K562 (cell line): ENCODE measurements around the gene SHFL. TPM values are rescaled to one million over a fixed set of nuclear protein-coding genes. Genes with fewer than 3 reads are reported as not detected.
A peak's percentile ranks its signal among the peaks of the same experiment; 100 is the strongest.

Experiments
- ATAC-seq: fragments of 200-7000 bp; cut with Tn5 transposase; 3 replicates; pipeline ENCODE4 v1.9.1; 2020; ENCODE audit warnings: moderate library complexity
- BruUV-seq: library from RNA; stranded (reverse); fragments of 400-500 nt; replicated peaks from 2 replicates; lab custom pipeline; 2021; lab: Mats Ljungman, UMichigan
- CTCF ChIA-PET: fragments of 300-600 bp; formaldehyde crosslinking; extraction: SDS; loops from one replicate; lab custom pipeline; 2021; ENCODE audit warnings: low intra/inter-chr PET ratio; lab: Yijun Ruan, JAX
- POLR2A ChIA-PET: fragments of 300-600, 350-650 bp; sonication (Branson Sonifier 250); formaldehyde crosslinking; extraction: SDS; loops from one replicate; lab custom pipeline; 2021; ENCODE audit warnings: antibody characterized with exemption, inconsistent platforms; lab: Yijun Ruan, JAX
- DNase-seq, 4 experiments: peaks; one replicate each; pipeline versions ENCODE4 v3.0.0 to v3.0.0-alpha.2; 2011 to 2018; ENCODE audit warnings: low spot score in 3 of 4, mixed read lengths in 3 of 4; ENCODE audit errors: extremely low read depth in 1 of 4
- FAIRE-seq: peaks from 2 replicates; lab custom pipeline; 2011; peaks lifted over from hg19 to GRCh38; lab: Jason Lieb, UNC
- H2AFZ ChIP-seq: 2 replicates; pipeline ENCODE4 v1.6.0; 2011; ENCODE audit warnings: low read depth, low read length, control low read depth, inconsistent platforms
- H3K27ac ChIP-seq: fragments of 200-600 bp; 3 replicates; pipeline ENCODE4 v1.8.0; 2011; ENCODE audit warnings: low read depth, mild to moderate bottlenecking, control low read depth, inconsistent platforms, low read length, moderate library complexity, mixed read lengths; ENCODE audit errors: extremely low read depth
- H3K27me3 ChIP-seq, 2 experiments: fragments of 300-600 bp in 1 of 2; 2 replicates in 1 of 2; 3 replicates in 1 of 2; pipeline versions ENCODE4 v1.6.0 to v1.8.0; 2011; ENCODE audit warnings: inconsistent platforms in 2 of 2, low read length in 2 of 2, mild to moderate bottlenecking in 1 of 2, mixed read lengths in 1 of 2, moderate library complexity in 1 of 2; ENCODE audit not compliant: control insufficient read depth in 2 of 2, insufficient read depth in 2 of 2
- H3K36me3 ChIP-seq: fragments of 300-600 bp; 3 replicates; pipeline ENCODE4 v1.8.0; 2011; ENCODE audit warnings: mild to moderate bottlenecking, low read length, inconsistent platforms; ENCODE audit not compliant: control insufficient read depth, insufficient read depth
- H3K4me1 ChIP-seq, 2 experiments: fragments of 200-600 bp in 1 of 2; replicated peaks in 1 of 2; 2 replicates in 1 of 2; 3 replicates in 1 of 2; pipeline versions ENCODE4 v1.5.1 to v1.8.0; 2011; ENCODE audit warnings: inconsistent platforms in 2 of 2, low read length in 2 of 2, mild to moderate bottlenecking in 1 of 2, mixed read lengths in 1 of 2, moderate library complexity in 1 of 2; ENCODE audit not compliant: control insufficient read depth in 2 of 2, insufficient read depth in 2 of 2
- H3K4me2 ChIP-seq: 2 replicates; pipeline ENCODE4 v1.6.1; 2011; ENCODE audit warnings: low read length, control low read depth, inconsistent platforms, mixed read lengths; ENCODE audit not compliant: insufficient read depth
- H3K4me3 ChIP-seq: fragments of 200-600 bp; sonication (generic), shearing (Covaris generic); 2 replicates; pipeline ENCODE4 v1.5.1; 2016; ENCODE audit warnings: control low read depth, inconsistent platforms
- H3K79me2 ChIP-seq: fragments of 200-600 bp; 3 replicates; pipeline ENCODE4 v1.8.0; 2011; ENCODE audit warnings: low read length, inconsistent platforms; ENCODE audit not compliant: control insufficient read depth, insufficient read depth
- H3K9ac ChIP-seq, 2 experiments: 2 replicates each; pipeline versions ENCODE4 v1.6.0 to v1.6.1; 2011; ENCODE audit warnings: low read depth in 2 of 2, low read length in 2 of 2, control low read depth in 1 of 2, inconsistent platforms in 1 of 2, mild to moderate bottlenecking in 1 of 2, mixed read lengths in 1 of 2; ENCODE audit not compliant: insufficient read depth in 1 of 2
- H3K9me1 ChIP-seq: one replicate; pipeline ENCODE4 v1.6.0; 2011; ENCODE audit warnings: inconsistent platforms, mild to moderate bottlenecking, low read length, moderate library complexity; ENCODE audit not compliant: control insufficient read depth, insufficient read depth
- H3K9me3 ChIP-seq: replicated peaks from 2 replicates; pipeline ENCODE4 v1.5.1; 2011; ENCODE audit warnings: low read depth, low read length, inconsistent platforms; ENCODE audit not compliant: control insufficient read depth, insufficient read depth
- H4K20me1 ChIP-seq: replicated peaks from 2 replicates; pipeline ENCODE4 v1.6.1; 2011; ENCODE audit warnings: low read length, inconsistent platforms, mixed read lengths; ENCODE audit not compliant: control insufficient read depth, insufficient read depth
- CREM ChIP-seq: IDR thresholded peaks from 2 replicates; pipeline ENCODE4 v1.6.1; 2014; ENCODE audit warnings: antibody characterized with exemption, low read depth
- ELF4 ChIP-seq: fragments of 450-650 bp; formaldehyde crosslinking; IDR thresholded peaks from 2 replicates; pipeline ENCODE4 v1.4.0; 2022; ENCODE audit warnings: missing genetic modification characterization
- EP300 ChIP-seq: IDR thresholded peaks from 2 replicates; pipeline ENCODE4 v1.6.1; 2012; ENCODE audit warnings: low read length, improper control_type of control experiment
- ERF ChIP-seq: fragments of 450-650 bp; formaldehyde crosslinking; IDR thresholded peaks from 2 replicates; pipeline ENCODE4 v1.4.0; 2020; ENCODE audit warnings: mild to moderate bottlenecking, mixed read lengths
- FOXJ2 ChIP-seq: fragments of 200-800 bp; sonication (Bioruptor generic); IDR thresholded peaks from 2 replicates; pipeline ENCODE4 v1.6.1; 2016; ENCODE audit warnings: missing genetic modification characterization, missing compliant biosample characterization
- HDAC1 ChIP-seq, 2 experiments: fragments of 450-650 bp; IDR thresholded peaks; 2 replicates each; pipeline ENCODE4 v1.6.1; 2016 to 2017; ENCODE audit warnings: inconsistent platforms in 1 of 2, mild to moderate bottlenecking in 1 of 2, moderate library complexity in 1 of 2
- KDM1A ChIP-seq, 2 experiments: fragments of 450-650 bp; IDR thresholded peaks; 2 replicates each; pipeline ENCODE4 v1.6.1; 2016; ENCODE audit warnings: mild to moderate bottlenecking in 2 of 2
- MAFG ChIP-seq: fragments of 450-650 bp; conservative IDR thresholded peaks from 2 replicates; pipeline ENCODE4 v1.6.1; 2016; ENCODE audit warnings: missing genetic modification characterization, missing compliant biosample characterization
- NR2C1 ChIP-seq, 2 experiments: fragments of 450-650 bp; IDR thresholded peaks; 2 replicates each; pipeline ENCODE4 v1.6.1; 2017; ENCODE audit warnings: mild to moderate bottlenecking in 2 of 2, antibody characterized with exemption in 1 of 2, inconsistent platforms in 1 of 2, missing compliant biosample characterization in 1 of 2, missing genetic modification characterization in 1 of 2
- OTX1 ChIP-seq: fragments of 450-650 bp; formaldehyde crosslinking; IDR thresholded peaks from 2 replicates; pipeline ENCODE4 v1.4.0; 2022; ENCODE audit warnings: mild to moderate bottlenecking
- PHTF2 ChIP-seq: fragments of 250-450 bp; sonication (Bioruptor Pico); IDR thresholded peaks from 2 replicates; pipeline ENCODE4 v1.5.0; 2021; ENCODE audit warnings: mild to moderate bottlenecking
- RCOR1 ChIP-seq, 2 experiments: IDR thresholded peaks; 2 replicates each; pipeline ENCODE4 v1.6.1; 2012; ENCODE audit warnings: low read depth in 2 of 2, low read length in 2 of 2, borderline replicate concordance in 1 of 2, improper control_type of control experiment in 1 of 2
- ZFX ChIP-seq: sonication (generic); formaldehyde crosslinking; IDR thresholded peaks from 2 replicates; pipeline ENCODE4 v1.8.0; 2022; ENCODE audit warnings: mild to moderate bottlenecking, missing genetic modification reagents, moderate library complexity
- WGBS: fragments of 100-300 bp; shearing (Covaris generic); methylation state at CpG from one replicate; pipeline ENCODE4 v1.1.6; 2016; ENCODE audit warnings: low coverage, mixed read lengths; ENCODE audit not compliant: insufficient coverage; ENCODE audit errors: missing lambda C conversion rate; 5-methylcytosine and 5-hydroxymethylcytosine counted together
- in situ Hi-C: fragments of 300-500 bp; cut with MboI; formaldehyde crosslinking; loops from 4 replicates; pipeline ENCODE4 v1.15.0; 2018; ENCODE audit warnings: inconsistent platforms, mixed read lengths
- intact Hi-C: fragments of 100-400 bp; cut with micrococcal nuclease; formaldehyde crosslinking; loops from 2 replicates; pipeline ENCODE4 v1.14.2; 2022
- polyA plus RNA-seq, 8 experiments: library from polyadenylated mRNA; depleted of rRNA in 4 of 8; stranded (reverse) in 5 of 8; unstranded in 3 of 8; fragments of >200 nt; fragmentation: Nextera tagmentation in 2 of 8; fragmentation: Illumina TruSeq in 1 of 8; extraction: Ambion mirVana in 2 of 8; extraction: Trizol in 1 of 8; gene quantifications; 2 replicates each; pipeline versions ENCODE4 v1.2.1 to v1.2.3, GENCODE V29; 2011 to 2014; ENCODE audit warnings: inconsistent platforms in 1 of 8, missing spikeins in 1 of 8
- total RNA-seq, 7 experiments: library from RNA; depleted of rRNA in 6 of 7; stranded (reverse); fragments of >200 nt in 6 of 7; fragmentation: Illumina TruSeq in 2 of 7; extraction: Trizol in 2 of 7; gene quantifications; 2 replicates each; pipeline versions ENCODE4 v1.2.1 to v1.2.3, GENCODE V29; 2011 to 2021; ENCODE audit warnings: low replicate concordance in 1 of 7

SHFL gene
- total and polyA plus RNA-seq, 9 of the 15 experiments (the other 6 are each of a cell fraction or from before 2014, with no cell fraction given), result 1.5 to 25.7 (median 13.0) TPM

GRCh38 chr19:10089801-10090375 lies 3.8 kb downstream of the SHFL start (continued):
- peak; percentile 87 to 94; a peak in 3 of 4 replicates for TF ChIP-seq KDM1A (IDR thresholded peaks at IDR 0.05)
- TF ChIP-seq ZFX, result no peak
- peak in 1 of 2 experiments; percentile 46; a peak in 1 of 4 replicates for TF ChIP-seq HDAC1 (IDR thresholded peaks at IDR 0.05)
- peak; percentile 56 for TF ChIP-seq NR2C1 (IDR thresholded peaks at IDR 0.05)
- TF ChIP-seq NR2C1 (tag; IDR thresholded peaks at IDR 0.05), result no peak
- TF ChIP-seq MAFG (tag), result no peak
- no peak for TF ChIP-seq CREM
- peak in 1 of 2 experiments; percentile 41; a peak in 1 of 4 replicates for TF ChIP-seq RCOR1 (IDR thresholded peaks at IDR 0.05; ENCODE audit: borderline replicate concordance in 1 of 2, low read depth in 2 of 2, low read length in 2 of 2)
- TF ChIP-seq ELF4, result no peak
- no peak for TF ChIP-seq ERF (CRISPR knock-in tag)
- no peak for TF ChIP-seq EP300

GRCh38 chr19:10091370-10091687 lies 5.2 kb downstream of the SHFL start:
- H3K36me3 ChIP-seq, result no peaks in the 10 kb centered on the region; the same call in 2 of the 3 replicates
- H3K4me2 ChIP-seq, result no peak overlapping the region
- H3K27me3 ChIP-seq, result no peaks in the 10 kb centered on the region
- TF ChIP-seq FOXJ2 (tag), result no peak
- TF ChIP-seq OTX1, result no peak
- TF ChIP-seq PHTF2 (CRISPR knock-in tag), result no peak
- DNase-seq, result no peak
- BruUV-seq, result no TSS peak
- in situ Hi-C loops, result no loop called here
- H3K9me1 ChIP-seq, result no peaks in the 10 kb centered on the region
- H3K9ac ChIP-seq, result peak overlapping the region in 1 of 2 experiments; percentile 57; a peak in 2 of 4 replicates
- no peaks in the 10 kb centered on the region for H3K9me3 ChIP-seq
- H3K4me1 ChIP-seq, result peaks cover 20 to 46% of the 10 kb centered on the region in 2 experiments
- intact Hi-C loops, result no loop called here
- H3K4me3 ChIP-seq, result no peak overlapping the region
- H3K79me2 ChIP-seq, result peaks cover under 1% of the 10 kb centered on the region; the same call in 1 of the 3 replicates
- ChIA-PET POLR2A (interaction anchor here (1.8 kb wide), 1 partner anchor 11 kb away, joined by 5 read pairs; no protein-coding TSS in a partner anchor), CTCF (no interaction called here)
- no peak for FAIRE-seq
- peaks cover 3% of the 10 kb centered on the region; the same call in 1 of the 2 replicates for H4K20me1 ChIP-seq
- no peak for ATAC-seq
- H3K27ac ChIP-seq, result no peak overlapping the region
- no peak overlapping the region for H2AFZ ChIP-seq
- 68% methylated on average over 5 of the region's 17 CpGs for WGBS
